D721Med (cell line): ENCODE data around the gene FAM184B.
A peak's percentile ranks its signal among the peaks of the same experiment; 100 is the strongest.

Experiments used
- DNase-seq: peaks from one replicate; pipeline ENCODE4 v3.0.0; 2011; ENCODE audit warnings: low spot score; ENCODE audit not compliant: insufficient read length
- FAIRE-seq: peaks from 2 replicates; lab custom pipeline; 2011; peaks lifted over from hg19 to GRCh38; lab: Jason Lieb, UNC
- TF ChIP-seq, protein P1 (sequence below): IDR thresholded peaks from 2 replicates; pipeline ENCODE4 v1.5.1; 2012; ENCODE audit warnings: mild to moderate bottlenecking, control low read depth; ENCODE audit not compliant: insufficient read depth; ENCODE audit errors: missing control alignments

The FAM184B gene

DNA sequence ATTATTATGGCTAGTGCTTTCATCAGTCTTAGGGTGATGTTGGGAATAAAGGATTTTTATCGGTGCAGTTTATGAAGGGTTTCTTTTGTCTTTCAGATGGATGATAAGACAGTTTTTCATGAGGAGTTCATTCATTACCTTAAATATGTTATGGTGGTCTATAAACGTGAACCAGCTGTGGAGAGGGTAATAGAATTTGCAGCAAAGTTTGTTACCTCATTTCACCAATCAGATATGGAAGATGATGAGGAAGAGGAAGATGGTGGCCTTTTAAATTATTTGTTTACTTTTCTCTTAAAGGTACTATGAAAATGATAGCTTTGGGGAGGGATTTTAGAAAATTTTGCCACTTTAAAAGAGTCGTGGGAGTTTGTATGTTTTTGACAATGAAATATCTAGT lies 30.7 kb upstream of the FAM184B start:
- DNase-seq: no peak

GRCh38 chr4:17811078-17811603 lies 29.7 kb upstream of the FAM184B start:
- FAIRE-seq (no peak), DNase-seq (no peak)
- TF ChIP-seq, protein P1, sequence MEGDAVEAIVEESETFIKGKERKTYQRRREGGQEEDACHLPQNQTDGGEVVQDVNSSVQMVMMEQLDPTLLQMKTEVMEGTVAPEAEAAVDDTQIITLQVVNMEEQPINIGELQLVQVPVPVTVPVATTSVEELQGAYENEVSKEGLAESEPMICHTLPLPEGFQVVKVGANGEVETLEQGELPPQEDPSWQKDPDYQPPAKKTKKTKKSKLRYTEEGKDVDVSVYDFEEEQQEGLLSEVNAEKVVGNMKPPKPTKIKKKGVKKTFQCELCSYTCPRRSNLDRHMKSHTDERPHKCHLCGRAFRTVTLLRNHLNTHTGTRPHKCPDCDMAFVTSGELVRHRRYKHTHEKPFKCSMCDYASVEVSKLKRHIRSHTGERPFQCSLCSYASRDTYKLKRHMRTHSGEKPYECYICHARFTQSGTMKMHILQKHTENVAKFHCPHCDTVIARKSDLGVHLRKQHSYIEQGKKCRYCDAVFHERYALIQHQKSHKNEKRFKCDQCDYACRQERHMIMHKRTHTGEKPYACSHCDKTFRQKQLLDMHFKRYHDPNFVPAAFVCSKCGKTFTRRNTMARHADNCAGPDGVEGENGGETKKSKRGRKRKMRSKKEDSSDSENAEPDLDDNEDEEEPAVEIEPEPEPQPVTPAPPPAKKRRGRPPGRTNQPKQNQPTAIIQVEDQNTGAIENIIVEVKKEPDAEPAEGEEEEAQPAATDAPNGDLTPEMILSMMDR: no peak

More for the DNA sequence above, 30.7 kb upstream of the FAM184B start:
- no peak for FAIRE-seq
- TF ChIP-seq, protein P1: no peak

GRCh38 chr4:17810260-17811077 lies 29.0 kb upstream of the FAM184B start, which contains the start of the genes DCAF16 and NCAPG:
Gene DCAF16 (minus strand): TSS chr4:17810757. CDS start chr4:17804141, 6,616 bp downstream.
Gene NCAPG (plus strand): TSS chr4:17810979. CDS start chr4:17811078, 99 bp downstream.
- FAIRE-seq: peak; percentile 61
- peak; percentile 70 for DNase-seq
- TF ChIP-seq, protein P1: no peak

DNA sequence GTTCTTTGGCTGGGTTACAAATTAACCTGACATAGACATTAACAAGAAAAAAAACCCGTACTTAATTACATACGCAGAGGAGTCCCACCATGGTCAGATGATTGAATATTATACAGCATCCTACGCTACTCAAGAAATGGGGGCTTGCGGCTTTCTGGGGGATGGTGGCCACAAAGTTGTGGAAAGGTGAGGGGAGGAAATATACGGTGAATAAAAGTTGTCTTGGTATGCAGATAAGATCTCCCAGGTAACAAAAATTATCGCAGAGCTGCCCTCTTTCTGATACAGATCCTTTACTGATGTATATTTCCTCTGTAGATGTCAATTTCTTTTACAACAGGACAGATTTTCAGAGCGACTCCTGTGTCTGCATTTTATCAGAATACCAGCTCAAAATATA lies 28.2 kb upstream of the FAM184B start:
- FAIRE-seq: no peak
- no peak for DNase-seq
- TF ChIP-seq, protein P1: no peak

- TF ChIP-seq, protein P1: no peak
- DNase-seq: no peak
Measured at GRCh38 chr4:17807446-17807845, 26.0 kb upstream of the FAM184B start.

GRCh38 chr4:17805580-17806155 lies 24.2 kb upstream of the FAM184B start:
- no peak for FAIRE-seq
- TF ChIP-seq, protein P1: no peak
- DNase-seq: no peak

More at GRCh38 chr4:17807446-17807845, 26.0 kb upstream of the FAM184B start:
- peak; percentile 38 for FAIRE-seq
